Brain pericyte (primary cell): Measurements from ENCODE around the gene NAV3.
A peak's percentile ranks its signal among the peaks of the same experiment; 100 is the strongest.

Experiments
- DNase-seq: peaks from one replicate; pipeline ENCODE4 v3.0.0-alpha.2; 2012; ENCODE audit warnings: low read depth, low spot score

Gene NAV3

DNA sequence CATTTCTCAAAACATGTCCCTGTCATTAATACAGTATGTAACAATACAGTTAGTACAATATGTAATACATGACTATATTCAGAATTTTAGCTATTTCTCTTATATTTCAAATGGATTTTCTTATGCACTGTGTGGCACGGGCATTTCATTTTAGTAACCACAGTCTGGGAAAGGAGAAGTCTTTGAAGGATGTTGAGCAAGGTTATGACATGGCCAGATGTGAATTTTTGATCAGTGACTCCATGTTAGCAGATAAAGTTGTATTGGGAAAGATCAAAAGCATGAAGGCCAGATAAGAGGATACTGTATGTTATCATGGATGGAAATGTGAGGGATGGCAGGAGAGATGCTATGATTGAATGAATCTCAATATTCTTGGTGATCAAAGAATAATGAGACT lies 285.2 kb downstream of the NAV3 start:
- DNase-seq = no peak

DNA sequence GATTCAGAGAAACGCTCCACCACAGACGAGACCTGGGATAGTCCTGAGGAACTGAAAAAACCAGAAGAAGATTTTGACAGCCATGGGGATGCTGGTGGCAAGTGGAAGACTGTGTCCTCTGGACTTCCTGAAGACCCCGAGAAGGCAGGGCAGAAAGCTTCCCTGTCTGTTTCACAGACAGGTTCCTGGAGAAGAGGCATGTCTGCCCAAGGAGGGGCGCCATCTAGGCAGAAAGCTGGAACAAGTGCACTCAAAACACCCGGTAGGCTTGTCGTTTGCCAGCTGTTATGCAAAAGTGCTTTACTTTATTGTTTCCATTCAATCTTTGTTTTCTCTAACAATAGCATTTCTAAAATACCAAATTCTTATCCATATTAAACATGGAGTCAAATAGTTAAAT lies 287.3 kb downstream of the NAV3 start:
- DNase-seq = no peak

DNA sequence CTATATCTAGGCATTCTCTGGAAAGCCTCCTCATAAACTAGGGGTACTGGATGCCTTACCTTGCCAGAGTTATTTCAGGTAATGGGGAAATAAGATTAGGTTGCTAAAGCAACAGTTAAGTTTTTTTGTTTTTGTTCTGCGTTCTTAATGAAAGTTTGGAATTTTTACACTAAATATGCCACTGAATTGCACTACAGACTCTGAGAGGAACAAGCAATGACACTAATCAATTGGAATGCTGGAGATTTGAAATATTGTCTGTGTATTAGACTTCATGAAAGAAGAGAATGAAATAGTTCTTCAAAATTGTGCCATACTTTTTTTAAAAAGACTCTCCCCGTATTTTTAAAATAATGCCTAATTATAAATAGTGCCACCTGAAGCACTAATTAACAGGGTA lies 287.8 kb downstream of the NAV3 start:
- DNase-seq = no peak

DNA sequence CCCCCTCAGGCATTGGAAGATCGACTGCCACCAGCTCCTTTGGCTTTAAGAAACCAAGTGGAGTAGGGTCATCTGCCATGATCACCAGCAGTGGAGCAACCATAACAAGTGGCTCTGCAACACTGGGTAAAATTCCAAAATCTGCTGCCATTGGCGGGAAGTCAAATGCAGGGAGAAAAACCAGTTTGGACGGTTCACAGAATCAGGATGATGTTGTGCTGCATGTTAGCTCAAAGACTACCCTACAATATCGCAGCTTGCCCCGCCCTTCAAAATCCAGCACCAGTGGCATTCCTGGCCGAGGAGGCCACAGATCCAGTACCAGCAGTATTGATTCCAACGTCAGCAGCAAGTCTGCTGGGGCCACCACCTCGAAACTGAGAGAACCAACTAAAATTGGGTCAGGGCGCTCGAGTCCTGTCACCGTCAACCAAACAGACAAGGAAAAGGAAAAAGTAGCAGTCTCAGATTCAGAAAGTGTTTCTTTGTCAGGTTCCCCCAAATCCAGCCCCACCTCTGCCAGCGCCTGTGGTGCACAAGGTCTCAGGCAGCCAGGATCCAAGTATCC lies 288.7 kb downstream of the NAV3 start:
- no peak for DNase-seq

DNA sequence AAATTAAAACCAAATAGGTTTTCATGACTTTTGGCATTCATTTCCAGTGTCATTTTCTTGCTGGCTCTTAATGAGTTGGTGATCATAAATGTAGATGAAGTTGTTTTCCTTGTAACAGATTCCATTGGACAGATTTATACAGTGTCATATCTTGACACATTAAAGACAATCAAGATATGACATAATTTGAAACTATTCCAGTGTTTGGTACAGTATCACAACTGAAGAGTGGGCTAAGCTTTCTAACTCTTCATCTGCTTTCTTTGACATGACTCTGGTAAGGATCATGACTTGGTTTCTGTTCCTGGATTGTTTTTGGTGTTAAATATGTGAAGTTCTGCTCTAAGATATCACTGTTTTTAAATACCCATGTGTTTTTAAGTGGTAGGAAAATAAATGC lies 289.6 kb downstream of the NAV3 start:
- DNase-seq = no peak

DNA sequence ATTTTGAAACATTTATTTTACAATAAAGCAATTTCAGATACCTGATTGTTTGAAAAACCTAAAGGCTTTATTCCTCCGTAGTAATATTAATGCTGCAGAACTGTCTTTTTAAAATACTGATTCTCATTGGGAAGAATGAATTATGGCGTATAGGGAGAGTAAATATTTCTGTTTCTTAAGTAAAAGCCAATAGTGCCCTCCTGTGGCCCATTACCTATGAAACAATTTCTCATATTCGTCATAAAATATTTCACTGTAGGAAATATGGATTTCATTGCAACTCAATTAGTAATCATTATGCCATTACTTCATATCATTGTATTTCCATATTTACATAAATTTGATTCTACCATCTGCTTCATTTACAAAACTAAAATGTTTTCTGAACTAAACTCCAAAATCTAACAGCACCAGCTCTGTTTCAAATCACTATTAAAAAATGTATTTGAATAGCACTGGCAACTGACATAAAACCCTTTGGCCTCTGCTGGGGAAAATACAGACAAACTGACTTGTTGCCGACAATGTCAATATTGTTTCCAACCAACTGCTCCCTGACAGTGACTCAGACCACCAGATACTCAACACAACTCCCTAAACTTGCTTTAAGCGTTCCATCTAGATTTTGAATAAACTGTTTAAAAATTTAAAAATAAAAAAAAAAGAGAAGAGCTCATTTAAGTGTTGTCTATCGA lies 290.3 kb downstream of the NAV3 start:
- DNase-seq = peak; percentile 13

DNA sequence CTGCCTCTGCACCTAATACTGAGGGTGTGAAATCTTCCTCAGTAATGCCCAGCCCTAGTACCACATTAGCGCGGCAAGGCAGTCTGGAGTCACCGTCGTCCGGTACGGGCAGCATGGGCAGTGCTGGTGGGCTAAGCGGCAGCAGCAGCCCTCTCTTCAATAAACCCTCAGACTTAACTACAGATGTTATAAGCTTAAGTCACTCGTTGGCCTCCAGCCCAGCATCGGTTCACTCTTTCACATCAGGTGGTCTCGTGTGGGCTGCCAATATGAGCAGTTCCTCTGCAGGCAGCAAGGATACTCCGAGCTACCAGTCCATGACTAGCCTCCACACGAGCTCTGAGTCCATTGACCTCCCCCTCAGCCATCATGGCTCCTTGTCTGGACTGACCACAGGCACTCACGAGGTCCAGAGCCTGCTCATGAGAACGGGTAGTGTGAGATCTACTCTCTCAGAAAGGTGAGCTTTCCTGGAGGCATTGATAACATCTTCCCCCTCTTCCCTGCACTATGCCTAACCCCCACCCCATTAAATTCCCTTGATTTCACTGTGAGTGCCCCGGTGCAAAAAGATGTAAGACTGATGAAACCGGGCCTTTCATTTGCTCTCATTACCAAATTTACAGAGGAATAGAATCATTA lies 291.4 kb downstream of the NAV3 start:
- DNase-seq = peak; percentile 60

DNA sequence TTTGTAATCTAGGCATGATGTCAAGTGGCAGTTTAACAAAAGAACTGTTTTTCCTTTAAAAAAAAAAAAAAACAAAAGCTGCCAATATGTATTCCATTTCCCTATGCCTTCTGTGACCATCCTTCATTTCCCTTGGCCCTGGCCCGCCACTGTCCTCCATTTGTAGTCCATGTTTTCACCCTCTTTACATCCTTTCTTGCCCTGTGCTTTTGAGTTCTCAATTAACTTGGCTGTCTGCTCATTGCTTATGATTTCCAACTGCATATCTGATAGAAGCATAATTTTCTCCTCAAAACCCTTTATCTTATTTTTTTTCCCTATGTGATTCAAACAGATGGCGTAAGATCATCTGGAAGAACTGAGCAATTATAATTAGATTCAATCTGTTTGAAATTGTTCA lies 297.5 kb downstream of the NAV3 start:
- DNase-seq = no peak

DNA sequence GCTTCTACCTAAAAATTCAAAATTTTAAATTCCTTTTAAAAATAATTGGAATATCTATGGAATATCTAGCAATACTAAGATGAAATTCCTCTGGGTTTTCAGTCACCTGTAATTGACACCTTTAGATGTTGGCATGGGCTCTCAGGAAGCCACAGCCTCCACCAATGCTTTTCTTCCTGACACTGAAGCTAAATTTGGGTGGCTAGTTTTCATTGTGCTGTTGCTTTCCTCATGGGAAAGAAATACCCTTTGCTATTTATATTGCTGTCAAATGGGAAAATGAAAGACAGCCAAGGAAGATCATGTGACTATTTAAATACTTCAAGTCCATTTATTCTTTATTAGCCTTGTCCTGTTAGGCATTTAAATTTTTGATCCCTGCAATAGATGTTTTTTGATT lies 313.0 kb downstream of the NAV3 start:
- no peak for DNase-seq

DNA sequence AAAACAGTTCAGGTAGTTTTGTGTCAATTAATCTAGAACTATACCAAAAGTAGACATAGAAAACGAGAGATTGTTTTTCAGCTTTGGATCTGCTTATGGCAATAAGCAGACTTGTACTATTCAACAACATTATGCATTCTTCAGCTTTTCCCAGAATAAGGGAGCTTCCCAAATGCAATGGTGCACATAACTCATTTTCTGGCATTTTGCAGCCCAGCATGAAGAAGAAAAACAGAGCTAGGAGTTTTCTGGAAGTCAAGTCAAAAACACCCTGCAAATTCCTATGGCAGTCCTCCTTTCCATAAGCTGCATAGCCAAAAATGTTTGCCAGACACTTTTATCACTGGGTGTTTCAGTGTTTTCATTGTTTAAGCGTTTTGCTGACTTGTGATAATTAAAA lies 314.7 kb downstream of the NAV3 start:
- no peak for DNase-seq

DNA sequence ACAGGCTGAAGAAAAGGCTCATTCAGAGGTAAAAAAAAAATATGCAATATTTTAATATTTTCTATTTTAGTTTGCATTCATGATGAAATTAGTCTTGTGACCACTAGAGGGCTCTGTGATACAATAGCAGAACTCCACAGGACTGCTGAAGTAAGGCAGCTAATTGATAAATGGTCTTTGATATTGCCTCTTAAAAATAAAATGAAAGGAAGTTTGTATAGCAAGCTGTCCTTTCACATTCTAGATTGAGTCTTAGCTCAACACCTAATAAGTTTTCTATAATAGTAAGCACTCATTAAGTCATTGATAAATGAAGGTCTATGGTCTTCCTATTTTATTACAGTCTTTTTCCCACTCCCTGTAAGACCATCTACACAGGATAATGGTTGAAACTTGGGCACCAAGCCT lies 315.7 kb downstream of the NAV3 start:
- DNase-seq = no peak

DNA sequence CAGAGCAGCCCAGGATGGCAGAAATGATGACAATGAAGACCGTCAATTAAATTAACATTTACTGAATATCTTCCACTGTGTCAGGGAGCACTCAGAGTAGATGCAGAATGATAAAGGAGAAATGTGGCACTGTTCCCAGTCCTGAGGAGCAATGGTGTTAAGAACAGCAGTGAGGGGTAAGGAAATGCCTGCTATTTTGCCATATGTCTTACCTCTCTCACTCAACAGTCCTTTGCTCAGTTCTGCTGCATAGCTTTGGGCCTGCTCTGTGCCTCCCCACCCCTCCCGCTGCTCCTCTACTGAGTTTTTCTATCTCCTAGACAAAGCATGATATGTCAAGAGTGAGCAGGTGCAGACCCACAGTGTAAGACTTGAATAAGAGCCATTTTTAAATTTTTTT lies 318.8 kb downstream of the NAV3 start:
- DNase-seq = no peak

DNA sequence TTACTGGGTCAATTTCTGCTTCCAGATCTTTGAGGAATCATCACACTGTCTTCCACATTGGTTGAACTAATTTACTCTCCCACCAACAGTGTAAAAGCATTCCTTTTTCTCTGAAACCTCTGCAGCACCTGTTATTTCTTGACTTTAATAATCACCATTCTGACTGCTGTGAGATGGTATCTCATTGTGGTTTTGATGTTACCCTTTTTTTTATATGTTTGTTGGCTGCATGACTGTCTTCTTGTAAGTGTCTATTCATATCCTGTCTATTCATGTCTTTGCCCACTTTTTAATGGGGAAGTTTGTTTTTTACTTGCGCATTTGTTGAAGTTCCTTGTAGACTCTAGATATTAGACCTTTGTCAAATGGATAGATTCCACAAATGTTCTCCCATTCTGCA lies 324.9 kb downstream of the NAV3 start:
- DNase-seq = no peak

DNA sequence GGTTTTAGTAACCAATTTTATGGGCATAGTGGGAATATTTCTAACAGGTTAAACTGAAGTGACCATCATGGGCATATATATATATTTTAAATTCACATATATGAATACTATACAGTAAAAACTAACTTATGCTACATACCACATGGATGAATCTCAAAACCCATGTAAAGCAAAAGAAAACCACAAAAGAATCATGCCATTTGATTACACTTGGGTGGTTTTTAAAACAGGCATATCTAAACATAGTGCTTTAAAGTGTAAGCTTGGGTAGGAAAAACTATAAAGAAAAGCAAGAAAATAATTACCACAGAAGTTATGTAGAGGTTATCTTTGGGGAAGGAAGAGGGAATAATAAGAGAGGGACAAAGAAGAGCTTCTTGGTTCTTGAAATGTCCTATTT lies 326.1 kb downstream of the NAV3 start:
- DNase-seq = no peak

DNA sequence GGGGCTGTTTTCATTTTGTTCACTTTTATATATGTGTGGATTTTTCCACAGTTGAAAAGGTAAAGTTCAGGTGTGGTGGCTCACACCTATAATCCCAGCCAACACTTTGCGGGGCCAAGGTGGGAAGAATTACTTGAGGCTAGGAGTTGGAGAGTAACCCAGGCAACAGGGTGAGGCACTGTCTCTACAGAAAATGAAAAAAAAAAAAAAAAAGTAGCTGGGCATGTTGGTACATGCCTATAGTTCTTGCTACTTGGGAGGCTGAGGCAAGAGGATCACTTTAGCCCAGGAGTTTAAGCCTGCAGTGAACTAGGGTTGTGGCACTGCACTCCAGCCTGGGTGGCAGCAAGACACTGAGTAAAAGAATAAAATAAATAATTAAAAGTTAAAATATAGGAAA lies 326.5 kb downstream of the NAV3 start:
- no peak for DNase-seq

DNA sequence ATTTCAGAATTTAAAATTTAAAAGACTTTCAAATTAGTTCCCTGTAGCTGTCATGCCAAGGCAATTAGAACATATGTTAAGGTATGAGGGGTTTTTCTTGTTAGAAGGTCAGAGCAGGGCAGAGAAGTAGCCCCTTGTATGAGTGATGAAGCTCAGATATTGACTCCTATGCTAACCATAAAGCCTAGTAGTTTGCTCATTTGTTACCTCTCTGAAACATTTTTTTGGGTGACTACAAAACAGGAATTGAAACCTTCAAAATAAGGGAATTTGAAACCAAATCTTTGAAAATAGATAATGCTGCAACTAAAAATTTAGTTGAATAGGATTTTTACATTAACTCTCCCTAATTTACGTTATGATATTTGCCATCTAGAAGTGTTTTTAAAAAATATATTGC lies 333.5 kb downstream of the NAV3 start:
- no peak for DNase-seq

DNA sequence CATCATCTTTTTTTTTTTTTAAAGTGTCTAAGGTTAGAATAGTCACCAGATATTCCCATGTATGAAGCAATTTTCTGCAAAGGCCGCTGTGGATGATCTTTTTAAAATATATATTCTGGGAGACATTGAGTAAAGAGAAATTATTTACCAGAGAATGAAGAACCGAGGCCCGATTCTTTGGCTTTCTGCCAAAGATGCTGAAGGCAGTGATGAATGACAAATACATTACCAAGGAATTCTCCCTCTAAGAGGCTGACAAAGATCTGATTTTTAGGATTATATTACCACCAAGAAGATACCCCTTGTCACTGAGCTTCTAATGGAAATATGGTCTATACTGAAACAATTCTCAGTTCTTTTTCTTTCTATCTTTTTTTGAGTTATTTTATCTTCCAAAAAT lies 336.8 kb downstream of the NAV3 start:
- no peak for DNase-seq

DNA sequence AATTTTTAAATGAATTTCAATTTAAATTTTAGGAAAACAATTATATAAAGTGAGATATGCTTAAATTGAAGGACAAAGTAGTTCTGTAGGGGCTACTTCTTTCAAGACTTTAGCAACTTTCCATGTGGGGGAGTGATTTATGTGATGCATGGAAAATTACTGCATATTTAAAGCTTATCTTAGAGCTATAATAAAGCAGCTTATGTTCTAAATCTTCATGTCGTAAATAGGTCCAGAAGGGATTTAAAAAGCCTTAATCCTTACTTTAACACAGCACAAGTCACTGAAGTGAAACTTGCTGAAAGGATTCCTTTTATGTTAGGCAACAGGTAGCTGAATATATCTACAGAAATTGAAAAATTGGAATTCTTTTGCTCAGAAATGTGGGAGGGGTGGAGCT lies 340.4 kb downstream of the NAV3 start:
- DNase-seq = no peak

DNA sequence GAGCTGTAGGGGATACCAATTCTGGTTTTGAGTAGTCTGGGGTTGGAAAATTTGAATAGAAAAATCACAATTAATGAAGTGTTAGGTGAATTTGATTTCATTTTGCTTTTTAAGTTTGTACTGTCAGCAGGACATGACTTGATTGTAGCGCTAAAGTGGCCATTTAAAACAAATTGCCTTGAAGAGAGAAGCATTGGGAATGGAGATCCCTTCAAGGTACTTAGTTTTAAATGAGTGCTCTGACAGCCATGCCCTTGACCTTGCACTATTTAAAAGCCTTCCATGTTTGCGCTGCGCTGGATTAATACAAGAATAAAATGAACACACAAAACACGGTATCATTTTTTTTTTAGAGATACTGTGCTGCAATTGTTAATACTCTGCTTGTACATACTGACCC lies 345.9 kb downstream of the NAV3 start:
- no peak for DNase-seq

DNA sequence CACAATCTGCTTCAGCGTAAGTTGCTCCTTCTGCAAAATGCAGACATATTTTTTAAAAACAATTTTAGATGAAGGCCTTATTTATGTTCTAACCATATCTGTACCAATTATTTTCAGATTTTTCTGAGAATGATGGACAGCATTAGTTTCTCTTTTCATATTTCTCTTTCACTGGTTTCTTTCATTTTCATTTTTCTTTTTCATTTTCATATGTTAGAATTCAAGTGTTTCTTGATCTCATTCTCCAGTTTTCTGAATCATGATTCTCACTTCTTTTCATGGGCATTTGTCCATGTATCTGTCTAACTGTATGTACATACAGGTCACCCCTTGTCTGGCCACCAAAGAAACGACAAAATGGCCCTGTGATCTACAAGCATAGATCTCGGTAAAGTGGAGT lies 346.6 kb downstream of the NAV3 start:
- DNase-seq = no peak

DNA sequence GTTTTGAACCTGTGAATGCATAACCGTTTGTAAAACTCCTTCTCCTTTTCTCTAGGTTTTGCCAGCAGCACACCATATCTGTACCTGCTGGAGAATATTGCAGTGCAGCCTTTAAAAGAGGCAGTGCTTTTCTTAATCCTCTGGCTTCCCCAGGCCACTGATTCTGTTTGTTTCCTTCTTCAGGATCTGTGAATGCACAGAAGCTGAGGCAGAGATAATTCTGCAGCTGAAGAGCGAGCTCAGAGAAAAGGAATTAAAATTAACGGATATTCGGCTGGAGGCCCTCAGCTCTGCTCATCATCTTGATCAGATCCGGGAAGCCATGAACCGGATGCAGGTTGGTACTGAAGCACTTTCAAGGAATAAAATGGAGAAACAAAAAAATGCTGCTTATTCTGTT lies 348.7 kb downstream of the NAV3 start:
- no peak for DNase-seq

DNA sequence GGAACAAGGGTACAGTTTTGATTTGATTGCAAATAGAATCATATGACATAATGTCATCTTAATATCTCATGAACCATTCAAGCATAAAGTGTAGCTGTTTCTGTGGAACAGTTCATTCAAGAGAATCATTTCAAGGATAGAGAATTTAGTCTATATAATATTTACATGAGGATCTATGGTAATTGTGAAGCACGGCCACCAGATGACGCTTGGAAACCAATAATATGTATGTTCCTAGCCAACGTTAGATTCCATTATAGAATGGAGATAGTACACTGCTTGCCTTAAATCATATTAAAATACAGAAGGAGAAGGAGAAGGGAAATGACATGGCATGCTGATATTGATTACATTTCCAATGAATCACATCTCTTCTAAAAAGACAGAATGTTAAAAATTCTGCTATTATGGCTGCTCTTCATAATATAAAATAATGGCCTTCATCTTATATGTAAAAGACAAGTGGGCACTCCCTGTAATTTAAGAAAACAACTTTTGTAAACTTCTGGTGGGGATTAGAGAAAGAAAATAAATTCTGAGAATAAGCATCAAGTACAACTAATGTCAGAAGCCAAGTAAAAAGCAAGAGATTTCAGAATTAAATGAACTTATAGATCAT lies 351.0 kb downstream of the NAV3 start:
- no peak for DNase-seq

DNA sequence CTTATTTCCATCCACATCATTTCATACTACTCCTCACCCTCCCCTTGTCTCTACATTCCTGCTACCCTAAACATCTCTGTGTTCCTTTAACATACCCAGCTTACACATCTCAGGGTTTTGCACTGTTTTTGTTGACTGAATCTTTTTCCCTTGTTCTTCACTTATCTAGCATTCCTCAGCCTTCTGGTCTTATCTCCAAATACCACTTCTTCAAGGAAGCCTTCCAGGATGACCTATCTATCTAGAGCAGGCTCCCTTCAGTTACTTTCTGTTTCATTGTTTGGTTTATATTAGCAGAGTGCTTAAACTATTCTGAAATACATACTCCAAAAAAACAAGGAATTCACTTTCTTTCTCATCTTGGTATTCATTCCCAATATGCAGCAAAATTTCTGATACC lies 353.1 kb downstream of the NAV3 start:
- DNase-seq = no peak
